Heart right ventricle (tissue), 16 donors: Measurements from ENCODE around the gene GFER. TPM values are rescaled to one million over a fixed set of nuclear protein-coding genes. Genes with fewer than 3 reads are reported as not detected.
A peak's percentile ranks its signal among the peaks of the same experiment; 100 is the strongest.

Source experiments
- ATAC-seq, 8 donors: fragments of 200-7000 bp; cut with Tn5 transposase; one replicate each; pipeline ENCODE4 v1.9.1; 2020; ENCODE audit warnings: mild to moderate bottlenecking in 8 of 8, moderate library complexity in 8 of 8, moderate number of reproducible peaks in 1 of 8
- DNase-seq, 2 donors: peaks; one replicate each; pipeline ENCODE4 v3.0.0-alpha.2; 2020
- H3K27ac ChIP-seq, 10 donors: fragments of 200-600 bp; sonication (generic) in 2 of 10; one replicate each; pipeline versions ENCODE4 v1.5.0 to v1.8.0; 2020 to 2022; ENCODE audit warnings: mild to moderate bottlenecking in 3 of 10
- H3K27me3 ChIP-seq, 7 donors: fragments of 200-600 bp; one replicate each; pipeline ENCODE4 v1.8.0; 2021 to 2022; ENCODE audit warnings: mild to moderate bottlenecking in 2 of 7
- H3K36me3 ChIP-seq, 9 donors: fragments of 200-600 bp; sonication (generic) in 1 of 9; one replicate each; pipeline versions ENCODE4 v1.5.0 to v1.8.0; 2020 to 2022; ENCODE audit warnings: mild to moderate bottlenecking in 2 of 9
- H3K4me1 ChIP-seq, 9 donors: fragments of 200-600 bp; sonication (generic) in 1 of 9; one replicate each; pipeline versions ENCODE4 v1.5.0 to v1.8.0; 2020 to 2022; ENCODE audit warnings: mild to moderate bottlenecking in 4 of 9
- H3K4me3 ChIP-seq, 10 donors: fragments of 200-600 bp; sonication (generic) in 2 of 10; one replicate each; pipeline versions ENCODE4 v1.5.0 to v1.8.0; 2020 to 2022; ENCODE audit warnings: mild to moderate bottlenecking in 7 of 10, moderate library complexity in 2 of 10
- H3K9me3 ChIP-seq, 11 donors: fragments of 200-600 bp in 10 of 11; sonication (generic) in 2 of 11; one replicate each; pipeline versions ENCODE4 v1.5.0 to v1.8.0; 2013 to 2022; ENCODE audit warnings: mild to moderate bottlenecking in 2 of 11, control low read depth in 1 of 11, moderate library complexity in 1 of 11
- WGBS, 2 donors: extraction: QIAGEN DNeasy Blood & Tissue Kit; methylation state at CpG; one replicate each; pipeline ENCODE4 v1.1.7; 2013; ENCODE audit warnings: inconsistent platforms in 1 of 2; 5-methylcytosine and 5-hydroxymethylcytosine counted together
- intact Hi-C, 10 donors: fragments of 100-400 bp; cut with DNase I; formaldehyde crosslinking; loops; one replicate each; pipeline versions ENCODE4 v1.11.1 to v1.14.2; 2022
- polyA plus RNA-seq, 2 donors: library from polyadenylated mRNA; stranded (reverse); fragments of 200-250 nt; gene quantifications; one replicate each; pipeline ENCODE4 v1.2.3, GENCODE V29; 2013
- total RNA-seq, 10 donors: library from RNA; stranded (reverse); fragmentation: NEBNext Ultra II Directional in 3 of 10; extraction: Animal tissue kit (Norgen Biotek cat#: 25700) in 3 of 10; gene quantifications; one replicate each; pipeline versions ENCODE4 v1.2.1 to v1.2.4, GENCODE V29; 2021 to 2023
- TF ChIP-seq, protein P1 (sequence below), 9 donors: fragments of 200-600 bp; sonication (generic) in 2 of 9; IDR thresholded peaks; one replicate each; pipeline versions ENCODE4 v1.5.0 to v1.8.0; 2021 to 2022; ENCODE audit warnings: antibody characterized with exemption in 9 of 9, mild to moderate bottlenecking in 5 of 9, moderate library complexity in 1 of 9
- donor health status: Arrhythmogenic right ventricular cardiomyopathy.
- donor health status: ischemic (EF 13 %, LVEDD 7.1; RV severe dilation, severe dysfunction).
- donor health status: healthy with polysubstance abuse.
- donor health status: DM: no; HTN: yes; CAD: no.
- donor health status: DM: no; HTN: no; CAD: no.
- donor health status: ischemic (EF 25% LVEDD 6.9; RV normal size, moderate dysfunction).
- donor health status: ischemic (EF 25% LVEDD 5.7; RV mildly dilated, moderate dysfunction).
- donor health status: healthy.
- donor health status: DM: yes; HTN: yes; CAD: no.
- donor health status: Ischemic cardiomyopathy.
- donor health status: ischemic (EF 35%, LVEDD 5.7; RV mildly dilated, moderate dysfunction).
- donor health status: nonischemic (EF 11% LVEDD 7.7; RV severe dilation, severe dysfunction).
- donor health status: DM: yes; HTN: yes; CAD: no.
- donor health status: PGD.
- donor health status: ischemic (EF 29% LVEDD 5.4; RV normal size, mild dysfunction).
- donor health status: nonischemic (EF 23%, LVEDD 6.1; RV moderate dilation, normal function).

GFER gene
- total and polyA plus RNA-seq, 12 donors: 14.7 to 65.6 (median 24.8) TPM

DNA sequence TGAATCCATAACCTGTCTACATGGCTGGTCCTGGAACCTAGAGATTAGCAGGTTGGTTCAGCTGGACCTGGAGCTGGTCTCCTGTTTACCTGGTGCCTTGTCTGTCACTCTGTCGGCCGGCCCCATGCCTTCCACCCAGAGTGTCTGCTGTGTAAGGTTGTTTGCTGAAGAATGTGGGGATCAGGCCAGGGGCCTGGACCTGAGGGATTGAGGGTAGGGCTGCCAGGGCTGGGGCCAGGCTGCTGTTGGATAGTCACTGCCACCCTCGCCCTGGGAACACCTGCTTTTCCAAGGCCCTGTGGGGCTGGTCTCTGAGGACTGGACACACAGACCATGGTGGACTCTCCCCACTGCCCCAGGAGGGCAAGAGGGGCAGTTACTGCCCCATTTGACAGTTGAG is 44.2 kb downstream of the GFER start:
- TF ChIP-seq, protein P1, sequence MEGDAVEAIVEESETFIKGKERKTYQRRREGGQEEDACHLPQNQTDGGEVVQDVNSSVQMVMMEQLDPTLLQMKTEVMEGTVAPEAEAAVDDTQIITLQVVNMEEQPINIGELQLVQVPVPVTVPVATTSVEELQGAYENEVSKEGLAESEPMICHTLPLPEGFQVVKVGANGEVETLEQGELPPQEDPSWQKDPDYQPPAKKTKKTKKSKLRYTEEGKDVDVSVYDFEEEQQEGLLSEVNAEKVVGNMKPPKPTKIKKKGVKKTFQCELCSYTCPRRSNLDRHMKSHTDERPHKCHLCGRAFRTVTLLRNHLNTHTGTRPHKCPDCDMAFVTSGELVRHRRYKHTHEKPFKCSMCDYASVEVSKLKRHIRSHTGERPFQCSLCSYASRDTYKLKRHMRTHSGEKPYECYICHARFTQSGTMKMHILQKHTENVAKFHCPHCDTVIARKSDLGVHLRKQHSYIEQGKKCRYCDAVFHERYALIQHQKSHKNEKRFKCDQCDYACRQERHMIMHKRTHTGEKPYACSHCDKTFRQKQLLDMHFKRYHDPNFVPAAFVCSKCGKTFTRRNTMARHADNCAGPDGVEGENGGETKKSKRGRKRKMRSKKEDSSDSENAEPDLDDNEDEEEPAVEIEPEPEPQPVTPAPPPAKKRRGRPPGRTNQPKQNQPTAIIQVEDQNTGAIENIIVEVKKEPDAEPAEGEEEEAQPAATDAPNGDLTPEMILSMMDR (IDR thresholded peaks at IDR 0.05): no peak
- WGBS, 2 donors: 60 to 66% methylated on average over 3 of the region's 3 CpGs
- Histone ChIP-seq H3K27me3 (peaks cover 0 to 30% (median 0%) of the 10 kb centered on the region in 7 donors), H3K9me3 (no peaks in the 10 kb centered on the region), H3K4me1 (peaks cover 12 to 92% (median 68%) of the 10 kb centered on the region in 9 donors), H3K4me3 (peak overlapping the region; percentile 29 to 94 (median 84)), H3K27ac (peak overlapping the region; percentile 36 to 98 (median 94)), H3K36me3 (peaks cover 0 to 33% (median 5%) of the 10 kb centered on the region in 9 donors)
- no peak for ATAC-seq
- no peak for DNase-seq
- intact Hi-C loops: loop anchor here in 1 of 10 donors (10.0 kb wide), 2 partner anchors 57 to 227 kb away; partner anchors contain the start of gene ECI1

DNA sequence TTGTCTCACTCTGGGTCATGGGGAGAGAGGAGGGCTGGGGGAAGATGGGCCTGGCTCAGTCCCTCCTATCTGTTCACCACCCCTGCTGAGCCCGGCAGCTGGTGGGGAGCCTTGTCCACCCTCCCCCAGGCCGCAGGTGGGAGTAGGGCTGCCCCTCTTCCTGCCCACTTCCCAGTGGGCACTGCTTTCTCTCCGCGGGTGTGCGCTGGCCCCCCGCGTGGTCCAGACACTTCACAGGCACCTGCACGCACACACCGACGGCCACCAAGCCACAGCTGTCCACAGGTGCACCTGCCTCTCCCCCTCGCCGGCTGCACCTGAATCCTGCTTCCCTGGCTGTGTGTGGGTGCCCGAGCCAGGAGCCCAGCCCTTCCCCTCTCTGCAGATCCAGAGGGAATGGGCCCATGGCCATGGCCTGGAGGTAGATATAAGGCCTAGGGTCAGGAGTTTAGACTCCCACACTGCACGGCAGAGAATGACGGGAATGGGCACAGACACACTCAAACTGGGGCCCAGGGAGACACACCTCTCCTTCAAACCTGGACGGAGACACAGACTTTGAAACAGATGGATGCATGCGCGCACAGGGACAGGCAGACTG is 44.7 kb downstream of the GFER start:
- H3K27me3 ChIP-seq: peaks cover 0 to 30% (median 0%) of the 10 kb centered on the region in 7 donors
- intact Hi-C loops: loop anchor here in 1 of 10 donors (10.0 kb wide), 2 partner anchors 56 to 226 kb away; partner anchors contain the start of gene ECI1
- peak overlapping the region in 9 of 10 donors; percentile 68 to 94 (median 85) for H3K4me3 ChIP-seq
- H3K36me3 ChIP-seq: peaks cover 0 to 37% (median 5%) of the 10 kb centered on the region in 9 donors
- no peaks in the 10 kb centered on the region for H3K9me3 ChIP-seq
- WGBS, 2 donors: 64 to 73% methylated on average over 18 of the region's 18 CpGs
- no peak for DNase-seq
- TF ChIP-seq, protein P1 (IDR thresholded peaks at IDR 0.05): no peak
- peaks cover 14 to 92% (median 69%) of the 10 kb centered on the region in 9 donors for H3K4me1 ChIP-seq
- ATAC-seq: no peak
- H3K27ac ChIP-seq: peak overlapping the region in 9 of 10 donors; percentile 39 to 98 (median 94)

DNA sequence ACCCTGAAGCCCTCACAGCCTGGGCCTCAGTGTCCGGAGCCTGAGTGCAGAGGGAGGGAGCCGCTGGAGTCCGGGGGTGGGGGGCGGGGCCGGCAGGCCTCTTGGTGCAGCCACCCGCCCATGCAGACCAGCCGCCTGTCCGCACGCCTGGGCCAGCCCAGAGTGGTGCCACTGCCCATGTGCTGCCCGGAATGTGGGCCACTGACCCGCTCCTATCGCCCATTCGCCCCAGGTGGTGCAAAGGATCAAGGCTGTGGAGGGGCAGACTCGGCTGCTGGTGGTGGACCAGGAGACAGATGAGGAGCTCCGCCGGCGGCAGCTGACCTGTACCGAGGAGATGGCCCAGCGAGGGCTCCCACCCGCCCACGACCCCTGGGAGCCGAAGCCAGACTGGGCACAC is 45.4 kb downstream of the GFER start:
- H3K36me3 ChIP-seq: peaks cover 0 to 37% (median 5%) of the 10 kb centered on the region in 9 donors
- 62 to 67% methylated on average over 20 to 22 of the region's 22 CpGs for WGBS, 2 donors
- no peaks in the 10 kb centered on the region for H3K9me3 ChIP-seq
- DNase-seq: peak; percentile 13 to 30
- peaks cover 0 to 30% (median 0%) of the 10 kb centered on the region in 7 donors for H3K27me3 ChIP-seq
- intact Hi-C loops: loop anchor here in 1 of 10 donors (10.0 kb wide), 2 partner anchors 55 to 225 kb away; partner anchors contain the start of gene ECI1
- ATAC-seq: no peak
- peak overlapping the region; percentile 20 to 94 (median 84) for H3K4me3 ChIP-seq
- peak overlapping the region in 8 of 10 donors; percentile 90 to 98 (median 95) for H3K27ac ChIP-seq
- TF ChIP-seq, protein P1 (IDR thresholded peaks at IDR 0.05): no peak
- peaks cover 17 to 90% (median 67%) of the 10 kb centered on the region in 9 donors for H3K4me1 ChIP-seq

DNA sequence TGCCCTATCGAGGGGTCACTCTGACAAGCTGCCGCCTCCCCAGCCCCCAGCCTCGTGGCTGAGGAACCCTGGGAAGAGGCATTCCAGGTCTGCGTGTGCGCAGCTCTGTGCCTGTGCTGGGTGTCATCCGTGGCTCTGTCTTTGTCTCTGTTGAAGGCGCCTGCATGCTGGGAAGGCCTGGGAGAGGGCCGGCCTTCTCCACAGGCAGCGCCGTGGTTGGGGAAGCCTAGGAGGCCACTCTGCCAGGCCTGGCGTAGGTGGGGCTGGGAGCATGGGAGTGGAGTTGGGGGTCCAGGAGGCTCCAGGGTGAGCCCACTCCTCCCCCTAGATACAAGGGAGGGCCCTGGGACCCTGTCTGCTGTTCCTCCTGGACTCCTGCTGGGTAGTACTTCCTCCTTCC is 46.0 kb downstream of the GFER start:
- no peak for DNase-seq
- no peak for ATAC-seq
- Histone ChIP-seq H3K4me3 (peak overlapping the region; percentile 20 to 94 (median 84)), H3K4me1 (peaks cover 19 to 88% (median 68%) of the 10 kb centered on the region in 9 donors), H3K9me3 (no peaks in the 10 kb centered on the region), H3K36me3 (peaks cover 0 to 37% (median 5%) of the 10 kb centered on the region in 9 donors), H3K27ac (peak overlapping the region; percentile 64 to 98 (median 94)), H3K27me3 (peaks cover 0 to 30% (median 0%) of the 10 kb centered on the region in 7 donors)
- TF ChIP-seq, protein P1 (IDR thresholded peaks at IDR 0.05): no peak
- intact Hi-C loops: loop anchor here in 1 of 10 donors (10.0 kb wide), 1 partner anchor 485 kb away; no protein-coding TSS in a partner anchor
- WGBS, 2 donors: 61 to 73% methylated on average over 11 of the region's 11 CpGs
